ENCODE results near the gene PGRMC1. TPM values are rescaled to one million over a fixed set of nuclear protein-coding genes. Genes with fewer than 3 reads are reported as not detected.

PGRMC1 gene
- total RNA-seq, 1 donor, result 60.3 TPM

Other genes with a start within 250 kb of the PGRMC1 start
- not detected for gene CT47C1, start 163.3 kb upstream of the PGRMC1 start, total RNA-seq
- gene KIAA1210, start 108.5 kb upstream of the PGRMC1 start, total RNA-seq, result not detected
- 8.3 TPM for gene SLC25A43, start 163.1 kb downstream of the PGRMC1 start, total RNA-seq
- 340 TPM for gene SLC25A5, start 232.2 kb downstream of the PGRMC1 start, total RNA-seq

Measured in hematopoietic multipotent progenitor cell (in vitro differentiated cells).